ENCODE measurements around the gene PRR5.

The PRR5 gene

GRCh38 chr22:44734278-44734677, 32.3 kb downstream of the PRR5 start:
- no peak overlapping the region for H3K4me3 ChIP-seq (ENCODE audit: low read depth, low read length)
- TF ChIP-seq CTCF (IDR thresholded peaks at IDR 0.05; ENCODE audit: low read depth, low read length, missing control alignments) = no peak
- no peak for DNase-seq (ENCODE audit: low read depth)

GRCh38 chr22:44734801-44735517, 33.0 kb downstream of the PRR5 start:
- no peak for TF ChIP-seq CTCF (IDR thresholded peaks at IDR 0.05; ENCODE audit: low read depth, low read length, missing control alignments)
- H3K4me3 ChIP-seq (ENCODE audit: low read depth, low read length) = no peak overlapping the region

GRCh38 chr22:44735518-44736428, 33.8 kb downstream of the PRR5 start:
- TF ChIP-seq CTCF (IDR thresholded peaks at IDR 0.05; ENCODE audit: low read depth, low read length, missing control alignments) = peak; percentile 97
- no peak overlapping the region for H3K4me3 ChIP-seq (ENCODE audit: low read depth, low read length)
- DNase-seq (ENCODE audit: low read depth) = peak; percentile 13

More at GRCh38 chr22:44734801-44735517, 33.0 kb downstream of the PRR5 start:
- no peak for DNase-seq (ENCODE audit: low read depth)

GRCh38 chr22:44736581-44737405, 34.8 kb downstream of the PRR5 start:
- DNase-seq (ENCODE audit: low read depth) = no peak
- TF ChIP-seq CTCF (IDR thresholded peaks at IDR 0.05; ENCODE audit: low read depth, low read length, missing control alignments) = no peak
- no peak overlapping the region for H3K4me3 ChIP-seq (ENCODE audit: low read depth, low read length)

- H3K4me3 ChIP-seq (ENCODE audit: low read depth, low read length) = no peak overlapping the region
These were observed 35.7 kb downstream of the PRR5 start for GRCh38 chr22:44737406-44738346.

More at GRCh38 chr22:44737406-44738346, 35.7 kb downstream of the PRR5 start:
- no peak for TF ChIP-seq CTCF (IDR thresholded peaks at IDR 0.05; ENCODE audit: low read depth, low read length, missing control alignments)
- no peak for DNase-seq (ENCODE audit: low read depth)
